Measurements from ENCODE around the gene B9D1.

The B9D1 gene

DNA sequence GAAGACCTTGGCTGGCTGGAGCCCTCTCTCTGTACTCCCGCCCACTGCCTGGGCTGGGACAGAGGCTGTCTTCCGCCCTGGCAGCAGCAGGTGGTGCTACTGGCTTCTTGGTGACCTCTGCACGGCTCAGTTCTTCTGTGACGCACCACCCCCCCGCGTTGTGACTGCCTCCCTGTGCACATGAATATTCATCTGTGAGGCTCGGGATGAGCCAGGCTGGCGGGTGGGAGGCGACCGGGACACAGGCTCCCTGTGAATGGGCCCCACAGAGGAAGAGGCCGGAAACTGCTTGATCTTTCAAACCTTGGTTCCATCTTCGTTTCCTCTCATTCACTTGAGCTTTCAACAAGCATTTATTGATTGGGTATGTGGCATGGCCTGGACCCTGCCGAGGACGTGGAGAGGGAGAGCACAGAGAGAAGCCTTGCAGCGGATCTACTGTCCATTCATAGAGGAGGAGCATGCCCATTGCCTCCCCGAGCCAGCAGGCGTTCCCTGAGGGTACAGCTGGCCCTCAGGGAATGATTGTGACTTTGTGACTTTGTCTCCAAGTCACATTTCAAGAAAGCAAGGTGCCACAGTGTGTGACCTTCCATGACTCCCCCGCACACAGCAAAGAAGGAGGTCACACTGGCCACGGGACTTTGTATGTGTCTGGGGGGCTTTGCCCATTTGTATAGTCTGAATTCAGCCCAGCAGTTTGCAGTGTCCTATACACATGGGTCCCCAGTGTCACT is 45.0 kb downstream of the B9D1 start:
- DNase-seq, result no peak

DNA sequence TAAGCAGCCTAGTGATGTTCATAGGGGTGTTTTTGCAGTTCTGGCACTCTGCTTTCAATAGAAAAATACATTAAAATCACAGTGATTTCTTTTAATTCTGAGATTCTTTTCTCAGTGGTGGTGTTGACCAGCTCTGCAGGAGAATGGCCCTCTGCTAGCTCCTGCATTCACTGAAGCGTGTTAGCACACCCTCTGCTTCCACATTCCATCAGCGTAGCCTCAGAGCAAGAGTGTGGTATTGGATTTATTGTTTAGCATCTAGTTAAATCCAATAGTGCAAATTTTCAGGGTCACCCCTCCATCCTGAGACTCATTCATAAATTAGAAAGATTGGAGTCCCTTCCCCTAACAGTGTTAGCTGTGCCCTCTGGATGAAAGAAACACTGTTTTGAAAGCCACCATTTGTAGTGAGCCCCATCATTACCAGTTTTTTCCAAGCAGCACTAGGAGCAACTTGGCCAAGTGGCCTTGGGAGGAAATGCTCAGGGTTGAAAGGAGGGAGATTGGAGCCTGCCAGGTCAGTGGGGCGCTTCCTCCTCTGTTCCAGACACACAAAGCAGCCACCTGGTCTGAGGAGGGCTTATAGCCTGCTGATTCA is 45.7 kb downstream of the B9D1 start:
- no peak for DNase-seq

DNA sequence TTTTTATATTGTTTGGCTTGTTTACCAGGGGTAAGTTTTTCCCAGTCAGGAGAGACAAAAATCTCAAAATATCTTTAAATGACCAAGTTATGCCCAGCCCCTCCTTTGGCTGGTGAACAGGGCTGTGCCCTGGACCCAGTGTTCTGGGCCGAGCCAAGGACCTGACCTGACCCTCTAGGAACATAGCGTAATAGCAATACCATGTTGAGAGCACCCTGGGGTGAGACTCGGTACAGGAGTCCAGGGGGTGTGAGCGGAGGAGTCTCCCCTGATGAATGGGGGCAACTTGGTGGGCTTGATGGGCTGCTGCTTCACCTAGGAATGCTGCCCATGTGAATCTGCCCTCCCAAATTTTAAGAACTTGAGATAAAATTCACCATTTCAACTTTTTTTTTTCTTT is 47.4 kb downstream of the B9D1 start:
- DNase-seq, result no peak

DNA sequence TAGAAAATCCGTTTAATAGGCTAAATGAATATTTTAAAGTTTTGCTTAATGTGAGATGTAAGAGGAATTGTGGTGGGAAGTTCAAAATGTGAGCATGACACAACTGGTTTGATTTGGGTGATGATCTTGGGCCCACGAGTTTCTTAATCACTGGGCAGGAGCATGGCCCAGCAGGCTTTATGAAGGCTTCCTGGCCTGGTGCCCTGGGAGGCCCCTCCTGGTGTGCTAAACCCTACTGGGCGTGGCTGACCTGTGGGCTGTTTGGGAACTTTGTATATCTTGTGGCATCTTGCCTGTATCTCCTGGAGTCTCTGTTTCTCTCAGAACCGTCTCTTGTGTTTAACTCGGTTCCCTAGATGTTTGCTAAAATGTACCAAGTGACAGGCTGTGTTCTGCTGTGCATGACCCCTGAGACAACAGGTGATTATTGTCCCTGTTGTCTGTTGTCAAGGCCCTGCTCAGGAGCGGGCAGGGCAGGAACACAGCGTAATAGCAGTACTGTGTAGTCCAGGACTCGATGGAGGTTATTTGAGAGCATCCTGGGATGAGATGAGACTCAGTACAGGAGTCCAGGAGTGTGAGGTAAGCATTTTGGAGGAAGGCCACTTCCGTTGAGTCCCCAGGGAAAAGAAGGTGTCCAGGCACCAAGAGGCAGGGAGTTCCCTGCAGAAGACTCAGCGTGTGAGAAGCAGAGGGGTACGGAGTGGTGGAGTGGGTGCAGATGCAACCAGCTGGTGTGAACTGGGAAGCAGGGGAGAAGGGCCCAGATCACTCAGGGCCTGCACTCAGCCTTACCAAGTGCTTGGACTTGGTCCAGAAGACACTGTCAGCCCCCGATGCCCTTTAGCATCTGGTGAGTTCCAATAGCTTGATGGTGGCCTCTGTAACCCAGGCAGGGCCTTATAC is 48.5 kb downstream of the B9D1 start:
- no peak for DNase-seq

DNA sequence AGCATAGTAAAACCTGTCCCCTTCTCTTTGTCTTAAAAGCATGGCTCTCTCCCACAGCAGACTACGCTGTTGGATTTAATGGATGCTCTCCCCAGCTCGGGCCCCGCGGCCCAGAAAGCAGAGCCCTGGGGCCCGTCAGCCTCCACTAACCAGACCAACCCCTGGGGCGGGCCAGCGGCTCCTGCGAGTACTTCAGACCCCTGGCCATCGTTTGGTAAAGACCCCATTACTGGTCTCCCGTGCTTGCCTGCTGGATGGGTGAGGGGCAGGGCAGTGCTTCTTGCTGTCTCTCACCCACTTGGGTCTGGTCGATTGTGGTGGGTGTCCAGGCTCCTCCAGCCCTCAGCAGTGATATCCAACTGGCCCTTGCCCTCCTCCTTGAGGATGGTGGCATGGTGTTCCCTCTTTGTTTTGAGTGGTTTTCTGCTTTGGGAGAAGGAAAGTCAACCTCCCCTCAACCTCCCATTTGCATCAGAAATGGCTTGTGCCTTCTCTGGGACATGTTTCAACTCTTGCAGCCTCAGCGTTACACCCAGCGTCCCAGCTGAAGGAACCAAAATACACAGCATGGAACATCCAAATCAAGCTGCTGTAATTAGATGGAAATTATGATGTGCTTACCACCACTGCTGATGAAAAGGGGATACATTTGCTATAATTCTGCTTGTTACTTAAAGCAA is 49.3 kb downstream of the B9D1 start:
- no peak for DNase-seq

DNA sequence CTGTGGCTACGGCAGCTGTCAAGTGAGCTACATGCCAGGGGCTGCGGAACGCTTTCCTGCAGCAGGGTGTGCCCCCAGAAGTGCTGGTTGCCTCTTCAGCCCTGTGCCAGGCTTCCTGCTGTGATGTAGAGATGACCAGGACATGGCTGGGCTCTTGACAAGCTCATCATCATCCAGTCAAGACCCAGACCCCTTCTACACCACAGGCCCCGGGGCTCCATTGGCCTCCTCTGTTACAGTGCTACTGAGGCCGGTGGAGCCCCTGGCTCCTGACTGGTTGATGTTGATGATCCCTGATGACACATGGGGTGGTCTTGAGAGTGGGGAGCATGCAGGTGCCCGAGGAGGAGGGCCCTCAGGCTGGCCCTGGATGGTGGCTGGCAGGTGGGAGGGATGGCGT is 50.1 kb downstream of the B9D1 start:
- DNase-seq, result no peak

DNA sequence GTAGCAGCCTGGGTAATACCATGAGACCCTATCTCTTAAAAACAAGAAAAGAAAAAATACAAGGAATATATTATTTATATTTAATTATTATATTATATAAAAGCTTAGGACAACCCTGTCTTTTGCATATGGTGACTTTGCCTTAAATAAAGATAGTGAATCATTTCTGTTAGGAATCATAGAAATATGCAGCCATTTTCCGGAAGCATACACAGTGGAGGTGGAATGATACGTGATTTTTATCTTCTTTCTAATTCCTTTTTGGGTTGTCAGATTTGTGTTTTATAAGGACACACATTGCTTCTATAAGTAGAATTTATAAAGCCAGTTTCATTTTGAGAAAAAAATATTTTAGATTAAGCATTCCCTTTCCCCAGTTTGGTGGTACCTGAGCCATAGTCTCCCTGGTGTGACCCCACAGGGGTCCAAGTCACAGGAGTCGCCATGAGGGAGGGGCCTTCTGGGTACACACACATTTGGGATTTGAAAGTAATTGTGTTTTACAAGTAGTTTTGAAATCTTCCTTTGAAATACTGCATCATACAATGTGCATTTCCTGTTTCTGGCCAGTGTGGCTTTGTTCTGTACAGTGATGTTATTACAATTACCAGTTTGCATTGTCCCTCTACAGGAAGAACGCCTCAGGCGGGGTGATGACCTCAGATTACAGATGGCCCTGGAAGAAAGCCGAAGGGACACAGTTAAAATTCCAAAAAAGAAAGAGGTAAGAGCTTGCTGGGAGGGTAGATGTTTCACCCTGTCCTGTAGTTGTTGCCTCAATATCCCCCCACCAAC is 50.9 kb downstream of the B9D1 start:
- DNase-seq, result no peak

DNA sequence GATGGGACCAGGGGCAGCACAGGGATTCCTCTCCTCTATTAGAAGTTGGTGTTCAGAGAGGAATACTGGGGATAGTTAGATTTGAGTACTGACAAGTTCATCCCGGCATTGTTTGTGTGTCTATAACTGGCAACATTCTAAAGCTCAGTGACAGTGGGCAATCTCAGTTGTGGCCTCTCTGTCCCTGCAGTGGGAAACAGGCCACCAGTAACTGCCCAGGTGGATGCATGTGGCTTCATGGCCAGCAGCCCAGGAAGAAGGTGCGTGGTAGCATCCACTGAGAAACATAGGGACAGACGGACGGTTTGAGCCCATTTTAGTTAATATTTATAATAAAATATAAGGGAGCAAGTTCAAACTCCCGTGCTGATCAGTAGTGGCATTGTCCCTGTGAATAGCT is 51.5 kb downstream of the B9D1 start:
- DNase-seq, result no peak

DNA sequence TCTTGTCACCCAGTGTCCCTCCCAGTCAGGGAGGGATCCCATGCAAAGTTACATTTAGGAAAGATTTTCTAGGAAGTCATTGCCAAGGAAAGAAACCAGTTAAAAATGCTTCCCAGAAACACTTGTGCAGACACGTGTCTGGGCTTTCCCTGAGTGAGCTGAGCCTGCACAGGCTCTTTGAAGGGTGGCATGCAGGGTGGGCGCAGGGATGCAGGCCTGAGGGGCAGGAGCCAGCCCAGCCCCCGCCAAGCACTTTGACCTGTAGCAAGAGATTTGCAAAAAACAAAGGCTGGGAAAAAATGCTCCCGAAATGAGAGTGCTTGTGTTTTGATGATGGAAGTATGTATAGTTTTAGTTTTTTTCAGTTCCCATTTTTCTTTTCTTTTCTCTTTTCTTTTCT is 52.4 kb downstream of the B9D1 start:
- no peak for DNase-seq

DNA sequence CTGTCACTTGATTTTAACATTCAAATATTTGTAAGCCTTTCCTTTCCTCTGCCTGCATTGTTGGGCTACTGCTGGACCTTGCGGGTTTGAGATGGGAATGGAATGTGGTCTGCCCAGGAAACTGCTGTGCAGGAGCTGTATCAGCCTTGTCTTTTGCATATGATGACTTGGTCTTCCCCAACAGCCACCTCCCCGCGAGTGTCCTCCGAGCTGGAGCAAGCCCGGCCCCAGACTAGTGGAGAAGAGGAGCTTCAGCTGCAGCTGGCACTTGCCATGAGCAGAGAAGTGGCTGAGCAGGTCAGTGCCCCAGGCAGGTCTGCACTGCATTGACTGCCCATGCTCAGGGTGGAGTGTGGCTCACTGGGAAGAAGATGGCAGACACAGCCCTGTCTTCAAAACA is 52.8 kb downstream of the B9D1 start:
- no peak for DNase-seq

DNA sequence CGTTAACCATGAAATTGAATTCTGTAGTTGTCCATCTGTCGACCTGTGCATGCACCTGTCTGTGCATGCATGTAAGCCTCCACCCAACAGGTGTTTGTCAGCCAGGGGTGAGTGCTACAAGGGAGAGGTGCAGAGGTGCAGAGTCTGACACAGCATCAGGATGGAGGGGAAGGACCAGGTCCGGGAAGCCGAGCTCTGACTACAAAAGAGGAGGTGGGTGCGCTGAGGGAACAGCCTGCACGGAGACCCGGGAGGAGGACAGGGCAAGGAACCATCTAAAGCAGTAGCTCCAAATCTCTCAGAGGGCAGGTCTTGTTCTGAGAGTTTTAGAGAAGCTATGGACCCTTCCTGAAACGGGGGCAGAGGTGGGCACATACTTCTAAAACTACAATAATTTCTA is 54.1 kb downstream of the B9D1 start:
- DNase-seq, result no peak

DNA sequence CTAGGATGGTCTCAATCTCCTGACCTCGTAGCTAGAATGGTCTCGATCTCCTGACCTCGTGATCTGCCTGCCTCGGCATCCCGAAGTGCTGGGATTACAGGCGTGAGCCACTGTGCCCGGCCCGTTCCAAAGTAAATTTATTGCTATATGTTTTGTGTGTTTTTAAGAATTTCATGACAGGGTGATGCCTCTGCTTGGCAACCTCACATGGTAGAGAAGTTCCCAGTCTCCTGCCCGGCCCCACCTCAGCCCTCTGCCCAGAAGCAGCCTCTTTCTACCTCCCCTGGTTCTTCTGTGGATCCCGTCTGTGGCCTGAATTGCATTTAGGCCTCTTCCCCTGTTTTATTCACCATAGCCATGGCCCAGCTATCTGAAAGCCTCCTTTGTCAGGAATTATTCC is 55.0 kb downstream of the B9D1 start:
- no peak for DNase-seq

DNA sequence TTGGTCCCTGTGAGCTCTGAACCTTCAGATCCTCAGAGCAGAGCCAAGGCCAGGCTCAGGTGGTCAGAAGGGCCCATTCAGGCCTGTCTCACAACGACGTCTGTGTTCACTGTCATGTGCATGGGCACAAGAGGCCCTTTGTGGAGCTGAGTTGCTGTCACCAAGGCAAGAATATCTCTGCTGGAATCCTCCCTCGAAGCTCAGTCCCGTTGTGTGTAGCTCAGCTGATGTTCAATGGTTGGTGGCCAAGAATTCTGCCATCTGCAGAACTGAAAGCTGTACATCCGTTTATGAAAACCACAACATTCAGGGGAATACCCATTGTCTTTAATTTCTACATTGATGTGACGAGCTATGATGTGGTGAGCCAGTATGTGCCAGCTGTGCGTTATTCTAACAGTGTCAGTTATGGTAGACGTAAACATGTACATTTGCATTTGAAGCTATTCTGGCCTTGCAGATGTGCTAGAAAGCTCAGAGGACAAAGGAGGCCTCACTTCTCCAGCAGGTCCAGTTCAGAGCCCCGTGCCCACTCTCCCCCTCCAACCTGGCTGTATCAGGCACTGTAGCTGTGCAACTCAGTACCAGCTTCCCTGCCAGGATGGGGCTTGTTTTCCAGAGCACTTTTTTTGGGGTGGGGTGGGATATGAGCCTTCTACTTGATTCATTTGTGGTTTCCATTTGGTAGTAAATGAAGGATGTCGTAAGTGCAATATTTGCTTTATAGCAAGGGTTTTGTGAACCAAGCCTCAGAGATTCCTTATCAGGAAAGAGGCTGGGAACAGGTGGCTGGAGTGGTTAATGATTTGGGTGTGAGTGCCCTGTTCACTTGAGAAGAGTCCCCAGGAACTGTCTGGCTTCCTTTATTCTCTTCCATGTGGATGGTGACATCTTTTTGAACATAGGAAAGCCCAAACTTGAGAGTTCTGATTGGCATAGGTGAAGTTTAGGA is 56.1 kb downstream of the B9D1 start:
- no peak for DNase-seq

DNA sequence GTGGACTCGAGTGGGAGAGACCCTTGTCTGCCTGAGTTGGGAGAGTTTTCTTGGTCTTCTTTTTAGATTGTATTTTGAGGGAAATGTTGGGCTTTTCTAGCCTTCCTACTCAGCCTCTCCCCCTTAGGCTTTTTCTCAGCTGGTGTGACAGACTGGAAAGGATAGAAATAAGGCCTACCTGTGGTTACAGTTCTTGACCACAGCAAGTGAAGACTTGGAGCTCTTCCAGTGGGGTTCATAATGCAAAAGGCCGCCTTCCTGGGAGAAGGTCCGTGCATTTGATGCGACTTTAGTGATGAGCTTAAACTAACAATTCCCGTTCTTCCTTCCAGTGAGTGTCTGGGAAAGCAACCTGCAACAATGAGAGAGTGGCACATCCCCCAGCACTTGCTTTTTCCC is 56.8 kb downstream of the B9D1 start:
- DNase-seq, result no peak

DNA sequence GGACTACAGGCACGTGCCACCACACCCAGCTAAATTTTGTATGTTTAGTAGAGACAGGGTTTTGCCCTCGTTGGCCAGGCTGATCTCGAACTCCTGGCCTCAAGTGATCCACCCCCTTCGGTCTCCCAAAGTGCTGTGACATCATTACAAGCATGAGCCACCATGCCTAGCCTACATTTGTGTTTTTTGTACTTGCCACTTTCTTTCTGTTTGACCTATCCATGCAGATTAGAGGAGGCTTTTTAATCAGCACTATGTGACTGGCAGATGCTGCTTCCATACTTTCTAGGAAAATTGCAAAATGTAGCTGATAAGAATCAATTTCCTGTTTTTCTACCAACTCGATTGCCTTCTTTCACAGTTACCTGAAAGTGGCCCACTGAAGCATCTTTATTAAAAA is 57.3 kb downstream of the B9D1 start:
- DNase-seq, result no peak

DNA sequence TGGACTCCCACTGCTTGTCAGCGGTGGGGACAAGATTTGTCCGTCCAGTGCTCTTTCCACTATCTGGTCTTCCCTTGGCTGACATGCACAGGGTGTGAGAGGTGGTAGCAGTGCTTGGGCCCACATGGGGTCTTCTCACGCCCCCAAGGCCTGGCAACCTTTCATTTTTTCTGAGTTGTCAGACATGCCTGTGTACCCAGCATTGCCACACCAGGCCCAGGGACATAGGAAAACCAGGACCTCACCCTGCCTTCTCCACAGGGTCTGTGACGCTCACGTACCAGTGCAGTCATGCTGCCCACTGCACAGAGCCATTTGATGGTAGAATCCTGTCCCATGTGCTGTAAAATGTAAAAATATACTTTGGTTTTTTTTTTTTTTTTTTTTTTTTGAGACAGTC is 57.8 kb downstream of the B9D1 start:
- DNase-seq, result no peak

DNA sequence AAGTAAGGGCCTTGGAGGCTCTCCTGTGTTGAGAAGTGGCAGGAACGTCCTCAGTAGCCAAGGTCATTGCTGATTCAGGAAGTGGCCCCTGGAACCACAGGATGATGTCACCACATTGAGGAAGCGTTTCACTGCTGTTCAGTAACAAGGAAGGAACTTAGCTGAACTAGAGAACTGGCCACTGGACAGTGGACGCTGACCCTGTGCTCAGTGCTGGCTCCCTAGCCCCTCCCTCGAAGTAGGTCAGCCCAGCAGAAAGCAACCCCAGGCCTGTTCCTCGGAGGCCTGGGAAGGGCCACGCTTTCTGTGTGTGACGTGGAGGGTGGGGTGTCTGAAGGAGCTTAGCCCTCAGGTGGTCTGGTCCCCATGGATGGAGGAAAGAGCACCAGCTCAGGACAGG is 58.3 kb downstream of the B9D1 start:
- no peak for DNase-seq

DNA sequence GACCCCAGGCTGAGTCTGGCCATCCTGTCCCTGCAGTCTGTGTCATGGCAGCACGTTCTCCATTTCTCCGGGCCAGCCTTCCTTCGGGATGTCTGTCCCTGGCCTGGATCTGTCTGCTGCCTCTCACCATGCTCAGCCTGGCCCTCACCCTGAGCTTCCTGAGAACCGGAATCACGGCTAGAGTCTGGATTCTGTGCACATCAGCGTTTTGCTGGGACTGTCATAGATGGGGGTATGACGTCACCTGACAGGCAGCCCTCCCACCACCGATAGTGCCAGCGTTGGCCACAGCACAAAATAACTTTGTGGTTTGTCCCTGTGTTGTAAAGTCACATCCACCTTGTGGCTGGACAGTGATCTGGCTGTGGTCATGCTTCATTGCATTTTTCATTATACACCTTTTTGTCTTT is 59.2 kb downstream of the B9D1 start:
- no peak for DNase-seq

DNA sequence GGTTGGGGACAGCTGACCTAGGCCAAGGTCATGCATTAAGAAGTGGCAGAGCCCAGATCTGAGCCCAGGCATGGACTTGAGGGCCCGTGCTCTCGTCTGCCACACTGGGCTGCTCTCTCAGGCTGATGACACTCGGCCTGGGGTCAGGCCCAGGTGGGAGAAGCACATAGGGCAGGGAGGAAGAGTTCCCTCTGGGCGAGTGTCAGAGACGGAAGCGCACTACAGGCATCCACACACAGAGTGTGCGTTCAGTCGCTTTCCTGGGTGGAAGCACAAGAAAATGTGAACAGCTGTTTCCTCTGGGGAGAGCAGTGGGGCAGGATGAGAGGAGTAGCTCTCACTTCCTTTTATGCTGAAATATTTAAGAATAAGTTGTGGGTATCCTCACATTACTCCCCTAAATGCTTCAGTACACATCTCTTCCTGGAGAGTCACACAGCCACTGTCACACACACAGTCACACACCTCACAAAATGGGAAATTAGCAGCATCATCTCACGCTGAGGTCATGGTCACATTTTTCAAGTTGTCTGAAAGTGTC is 59.7 kb downstream of the B9D1 start:
- no peak for DNase-seq

DNA sequence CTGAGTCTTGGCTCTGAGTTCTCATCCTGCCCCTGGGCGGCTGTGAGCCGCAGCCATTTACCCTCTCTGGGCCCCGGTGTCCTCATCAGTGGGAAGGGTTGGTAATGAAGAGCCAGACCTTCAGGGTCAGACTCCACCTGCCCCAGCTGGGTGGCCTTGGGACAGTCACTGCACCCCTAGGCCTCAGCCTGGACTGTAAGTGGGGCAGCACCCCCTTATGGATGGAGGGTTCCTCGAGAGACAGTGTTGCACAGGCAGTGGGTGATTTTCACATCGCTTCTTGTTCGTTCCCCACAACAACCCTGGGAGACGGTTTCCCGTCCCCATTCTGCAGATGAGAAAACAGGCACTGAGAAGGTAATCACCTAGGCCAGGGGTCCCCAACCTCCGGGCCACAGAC is 60.5 kb downstream of the B9D1 start:
- no peak for DNase-seq
